DMS79 treated with DMSO at 0.1 percent for 48 hours (cell line): ENCODE results near the gene PLAGL2.

Source experiments
- DNase-seq: peaks from one replicate; lab custom pipeline; 2025; lab: John Stamatoyannopoulos, UW

Gene PLAGL2

DNA sequence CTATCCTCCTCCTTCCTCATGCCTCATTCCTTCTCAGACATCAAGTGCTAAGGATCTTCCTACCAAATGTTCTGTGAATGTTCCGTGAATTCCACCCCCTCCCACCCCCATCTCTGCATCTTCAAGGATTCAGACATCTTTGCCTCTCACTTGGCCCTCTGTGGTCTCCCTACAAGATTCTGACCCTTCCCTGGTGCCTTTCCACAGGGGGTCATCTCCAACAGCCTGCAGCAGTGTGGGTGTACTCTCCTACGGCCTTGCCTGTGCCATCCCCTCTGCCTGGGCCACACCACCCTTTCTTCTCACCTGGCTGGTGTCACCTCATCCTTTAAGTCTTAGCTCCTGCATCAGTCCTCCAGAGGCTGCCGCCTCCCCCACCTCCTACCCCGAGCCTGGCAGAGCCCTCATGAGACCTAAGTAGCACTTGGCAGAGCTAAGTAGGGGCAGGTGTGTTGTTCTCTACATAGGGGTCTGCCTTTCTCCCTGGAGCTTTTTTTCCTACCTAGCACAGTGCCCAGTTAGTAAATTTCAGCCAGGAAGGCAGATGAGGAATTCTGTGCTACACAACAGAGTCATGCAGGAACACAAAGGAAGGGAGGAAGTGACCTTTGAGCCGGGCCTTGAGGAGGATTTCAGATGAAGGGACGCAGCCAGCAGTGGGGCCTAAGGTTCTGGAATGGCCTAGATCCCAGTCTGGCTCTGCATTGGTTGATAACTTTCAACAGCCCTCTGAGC, 55.0 kb downstream of the PLAGL2 start:
- peak; percentile 74 for DNase-seq

DNA sequence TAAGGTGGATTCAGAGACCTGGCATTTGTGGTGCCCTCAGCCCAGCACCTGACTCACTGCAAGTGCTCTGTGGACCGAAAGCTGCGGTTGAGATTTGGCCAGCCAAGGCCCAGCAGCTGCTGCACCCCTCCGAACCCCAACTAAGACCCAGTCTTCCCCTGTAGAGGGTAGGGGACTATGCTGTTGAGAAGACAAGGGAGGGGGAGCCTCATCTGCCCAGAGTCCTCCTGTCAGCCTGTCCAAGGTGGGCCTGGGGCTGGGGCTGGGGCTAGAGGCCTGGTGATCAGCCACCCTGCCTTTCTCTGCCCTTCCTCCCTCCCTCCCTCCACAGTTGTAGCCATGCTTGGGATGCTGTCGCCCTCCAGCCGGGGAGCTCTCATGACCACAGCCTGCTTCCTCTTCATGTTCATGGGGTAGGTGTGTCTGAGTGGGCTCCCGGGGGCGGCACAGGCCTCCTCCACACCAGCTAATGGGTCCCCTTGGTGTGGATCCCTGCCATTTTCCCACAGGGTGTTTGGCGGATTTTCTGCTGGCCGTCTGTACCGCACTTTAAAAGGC, 57.2 kb downstream of the PLAGL2 start:
- DNase-seq: no peak

DNA sequence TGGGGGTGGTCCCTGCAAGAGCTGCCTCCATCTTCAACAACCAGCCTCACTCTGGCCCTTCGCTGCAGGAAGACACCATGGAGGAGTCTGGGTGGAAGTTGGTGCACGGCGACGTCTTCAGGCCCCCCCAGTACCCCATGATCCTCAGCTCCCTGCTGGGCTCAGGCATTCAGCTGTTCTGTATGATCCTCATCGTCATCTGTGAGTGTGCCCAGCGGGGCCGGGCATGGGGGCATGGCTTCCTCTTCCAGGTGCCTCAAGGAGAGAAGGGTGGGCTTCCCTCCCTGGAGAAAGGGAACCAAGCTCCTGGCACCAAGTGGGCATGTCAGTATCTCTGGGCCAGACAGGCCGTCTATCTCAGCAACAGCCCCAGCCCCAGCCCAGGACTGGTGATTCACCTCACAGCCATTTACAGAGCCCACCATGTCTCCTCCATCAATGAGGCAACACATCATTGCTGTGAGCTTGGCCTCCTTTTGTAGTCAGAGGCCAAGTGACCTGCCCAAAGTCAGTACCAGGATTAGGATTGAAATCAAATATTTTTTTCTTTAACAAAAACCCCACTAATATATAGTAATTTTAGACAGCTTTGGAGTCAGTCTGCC, 57.9 kb downstream of the PLAGL2 start:
- DNase-seq: no peak

DNA sequence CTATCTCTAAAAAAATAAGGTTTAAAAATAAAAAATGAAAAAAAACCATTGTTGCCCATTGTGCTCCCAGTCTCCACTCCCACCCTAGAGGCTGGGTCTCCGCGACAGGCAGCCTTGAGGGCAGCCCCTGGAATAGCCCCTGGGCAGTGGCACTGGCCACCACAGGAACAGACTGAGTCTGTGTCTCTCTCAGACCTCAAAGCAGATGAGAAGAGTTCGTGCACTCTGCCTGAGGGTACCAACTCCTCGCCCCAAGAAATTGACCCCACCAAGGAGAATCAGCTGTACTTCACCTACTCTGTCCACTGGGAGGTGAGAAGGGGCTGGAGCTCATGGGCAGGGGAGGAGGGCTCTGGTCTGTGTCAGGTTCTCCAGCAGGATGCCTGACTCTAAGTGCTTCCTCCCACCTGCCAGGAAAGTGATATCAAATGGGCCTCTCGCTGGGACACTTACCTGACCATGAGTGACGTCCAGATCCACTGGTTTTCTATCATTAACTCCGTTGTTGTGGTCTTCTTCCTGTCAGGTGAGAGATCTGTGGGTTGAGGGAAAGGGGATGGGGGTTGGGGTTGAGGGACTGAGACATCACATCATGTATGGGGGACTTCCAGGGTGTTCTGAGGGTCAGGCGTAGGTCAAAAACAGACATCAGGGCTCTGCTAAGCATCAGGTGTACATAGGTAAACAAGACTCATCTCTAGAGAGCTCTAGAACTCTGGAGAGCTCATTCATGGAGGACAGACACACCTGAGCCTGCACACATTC, 62.5 kb downstream of the PLAGL2 start:
- no peak for DNase-seq

DNA sequence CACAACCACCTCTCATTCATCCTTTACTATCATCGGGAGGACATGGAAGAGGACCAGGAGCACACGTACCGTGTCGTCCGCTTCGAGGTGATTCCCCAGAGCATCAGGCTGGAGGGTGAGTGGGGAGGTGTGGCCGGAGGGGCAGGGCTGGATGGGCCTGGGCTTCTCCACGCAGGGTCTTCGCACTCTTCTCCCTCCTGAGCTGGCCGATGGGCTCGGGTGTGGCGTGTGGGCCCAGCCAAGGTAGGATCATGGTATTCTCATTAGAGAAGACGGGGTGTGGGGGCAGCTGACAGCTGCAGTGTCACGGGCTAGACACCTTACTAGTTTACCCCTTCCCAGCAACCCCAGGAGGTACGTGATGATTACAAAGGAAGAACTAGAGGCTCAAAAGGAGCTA, 64.6 kb downstream of the PLAGL2 start:
- DNase-seq: no peak
